ENCODE results near the gene TSEN34. TPM values are rescaled to one million over a fixed set of nuclear protein-coding genes. Genes with fewer than 3 reads are reported as not detected.
"Not testable (repeated sequence)": the region's sequence is repeated elsewhere in the genome, so short reads cannot be mapped to it uniquely, and the experiment has no call there.

The TSEN34 gene
- total RNA-seq, 1 donor from 2014 or later = 38.6 TPM

DNA sequence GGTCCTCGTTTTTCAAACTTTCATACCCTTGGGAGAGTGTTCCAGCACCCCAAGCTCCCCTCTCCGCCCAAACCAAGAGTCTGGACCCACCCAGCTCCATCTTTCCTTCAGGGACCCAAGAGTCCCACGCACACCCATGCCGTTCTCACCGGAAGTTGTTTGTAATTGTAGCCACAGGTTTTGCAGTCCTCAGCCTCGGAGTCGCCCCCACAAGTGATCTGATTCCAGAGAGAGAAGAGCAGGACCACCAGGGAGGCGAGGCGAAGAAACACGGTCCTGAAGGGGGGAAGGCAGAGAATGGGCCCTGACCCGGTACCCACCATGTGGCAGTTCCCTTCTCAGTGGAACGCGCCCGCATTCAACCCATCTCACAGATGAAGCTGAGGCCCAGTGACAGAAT lies 28.2 kb upstream of the TSEN34 start:
- H3K36me3 Mint-ChIP-seq (ENCODE audit: insufficient read depth) = peaks cover 12% of the 10 kb centered on the region
- peak overlapping the region; percentile 81 for H3K27ac Mint-ChIP-seq
- no peaks in the 10 kb centered on the region for H3K9me3 Mint-ChIP-seq (ENCODE audit: low read depth)
- H3K27me3 Mint-ChIP-seq = peaks cover 12% of the 10 kb centered on the region
- H3K4me3 Mint-ChIP-seq (ENCODE audit: low read depth) = peak overlapping the region; percentile 22
- H3K4me1 Mint-ChIP-seq (ENCODE audit: low read depth) = peaks cover 27% of the 10 kb centered on the region
- no peak for DNase-seq (ENCODE audit: low spot score, unreplicated experiment)
- TF ChIP-seq, protein P1, sequence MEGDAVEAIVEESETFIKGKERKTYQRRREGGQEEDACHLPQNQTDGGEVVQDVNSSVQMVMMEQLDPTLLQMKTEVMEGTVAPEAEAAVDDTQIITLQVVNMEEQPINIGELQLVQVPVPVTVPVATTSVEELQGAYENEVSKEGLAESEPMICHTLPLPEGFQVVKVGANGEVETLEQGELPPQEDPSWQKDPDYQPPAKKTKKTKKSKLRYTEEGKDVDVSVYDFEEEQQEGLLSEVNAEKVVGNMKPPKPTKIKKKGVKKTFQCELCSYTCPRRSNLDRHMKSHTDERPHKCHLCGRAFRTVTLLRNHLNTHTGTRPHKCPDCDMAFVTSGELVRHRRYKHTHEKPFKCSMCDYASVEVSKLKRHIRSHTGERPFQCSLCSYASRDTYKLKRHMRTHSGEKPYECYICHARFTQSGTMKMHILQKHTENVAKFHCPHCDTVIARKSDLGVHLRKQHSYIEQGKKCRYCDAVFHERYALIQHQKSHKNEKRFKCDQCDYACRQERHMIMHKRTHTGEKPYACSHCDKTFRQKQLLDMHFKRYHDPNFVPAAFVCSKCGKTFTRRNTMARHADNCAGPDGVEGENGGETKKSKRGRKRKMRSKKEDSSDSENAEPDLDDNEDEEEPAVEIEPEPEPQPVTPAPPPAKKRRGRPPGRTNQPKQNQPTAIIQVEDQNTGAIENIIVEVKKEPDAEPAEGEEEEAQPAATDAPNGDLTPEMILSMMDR (IDR thresholded peaks at IDR 0.05; ENCODE audit: unreplicated experiment) = no peak

DNA sequence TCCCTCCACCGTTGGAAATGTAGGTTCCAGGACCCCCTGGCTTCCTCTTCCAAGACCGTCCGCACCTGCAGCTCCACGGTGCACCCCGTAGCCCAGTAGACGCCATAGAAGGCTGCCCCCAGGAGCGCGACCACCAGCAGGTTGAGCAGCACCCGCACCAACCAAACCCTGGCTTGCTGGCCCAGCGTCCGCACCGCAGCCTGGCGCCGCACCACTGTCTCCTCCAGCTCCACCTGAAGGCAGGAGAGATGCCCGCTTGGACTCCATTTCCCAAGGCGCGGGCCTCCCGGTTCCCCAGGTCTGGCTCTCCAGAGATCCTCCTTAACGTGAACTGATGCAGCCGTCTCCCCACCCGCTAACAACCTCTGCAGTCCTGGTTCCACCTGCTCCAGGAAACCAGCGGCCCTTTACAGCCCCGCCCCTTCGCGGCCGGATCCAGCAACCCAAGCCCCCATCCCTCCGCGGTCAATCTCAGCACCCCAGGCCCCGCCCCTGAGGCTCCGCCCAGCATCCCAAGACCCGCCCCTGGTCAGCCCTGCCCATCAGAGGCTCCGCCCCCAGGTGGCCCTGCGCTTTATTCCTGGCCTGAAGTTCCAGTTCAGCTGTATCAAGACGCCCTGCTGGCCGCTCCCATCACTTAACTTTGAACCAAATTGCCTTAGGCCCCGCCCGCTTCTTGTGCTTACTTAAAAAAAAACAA lies 26.6 kb upstream of the TSEN34 start:
- TF ChIP-seq, protein P1 (IDR thresholded peaks at IDR 0.05; ENCODE audit: unreplicated experiment) = no peak
- DNase-seq (ENCODE audit: low spot score, unreplicated experiment) = peak; percentile 49
- Mint-ChIP-seq H3K27me3 (peaks cover 12% of the 10 kb centered on the region), H3K36me3 (ENCODE audit: insufficient read depth) (peaks cover 9% of the 10 kb centered on the region), H3K4me3 (ENCODE audit: low read depth) (no peak overlapping the region), H3K4me1 (ENCODE audit: low read depth) (peaks cover 21% of the 10 kb centered on the region), H3K27ac (peak overlapping the region; percentile 86), H3K9me3 (ENCODE audit: low read depth) (no peaks in the 10 kb centered on the region)

DNA sequence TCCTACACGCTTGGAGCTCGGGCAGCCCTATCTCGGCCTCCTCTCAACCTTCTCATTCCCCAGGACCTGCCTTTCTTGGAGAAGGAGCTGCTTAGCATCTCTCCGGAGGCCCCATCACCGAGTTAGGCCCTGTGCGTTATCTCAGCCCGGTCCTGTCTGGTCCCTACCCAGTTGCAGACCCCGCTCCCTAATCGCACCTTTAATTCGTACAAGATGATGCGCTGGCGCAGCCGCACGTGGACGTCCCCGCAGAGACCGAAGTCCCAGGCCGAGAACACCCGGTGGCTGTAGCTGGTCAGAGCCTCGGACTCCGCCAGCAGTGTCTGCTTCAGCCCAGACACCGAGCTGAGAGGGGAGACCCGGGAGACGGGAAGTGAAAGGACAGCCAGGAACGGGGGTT lies 25.9 kb upstream of the TSEN34 start:
- peaks cover 16% of the 10 kb centered on the region for H3K4me1 Mint-ChIP-seq (ENCODE audit: low read depth)
- no peak overlapping the region for H3K4me3 Mint-ChIP-seq (ENCODE audit: low read depth)
- peaks cover 12% of the 10 kb centered on the region for H3K27me3 Mint-ChIP-seq
- no peaks in the 10 kb centered on the region for H3K9me3 Mint-ChIP-seq (ENCODE audit: low read depth)
- TF ChIP-seq, protein P1 (IDR thresholded peaks at IDR 0.05; ENCODE audit: unreplicated experiment) = no peak
- peaks cover 12% of the 10 kb centered on the region for H3K36me3 Mint-ChIP-seq (ENCODE audit: insufficient read depth)
- no peak overlapping the region for H3K27ac Mint-ChIP-seq
- DNase-seq (ENCODE audit: low spot score, unreplicated experiment) = no peak

DNA sequence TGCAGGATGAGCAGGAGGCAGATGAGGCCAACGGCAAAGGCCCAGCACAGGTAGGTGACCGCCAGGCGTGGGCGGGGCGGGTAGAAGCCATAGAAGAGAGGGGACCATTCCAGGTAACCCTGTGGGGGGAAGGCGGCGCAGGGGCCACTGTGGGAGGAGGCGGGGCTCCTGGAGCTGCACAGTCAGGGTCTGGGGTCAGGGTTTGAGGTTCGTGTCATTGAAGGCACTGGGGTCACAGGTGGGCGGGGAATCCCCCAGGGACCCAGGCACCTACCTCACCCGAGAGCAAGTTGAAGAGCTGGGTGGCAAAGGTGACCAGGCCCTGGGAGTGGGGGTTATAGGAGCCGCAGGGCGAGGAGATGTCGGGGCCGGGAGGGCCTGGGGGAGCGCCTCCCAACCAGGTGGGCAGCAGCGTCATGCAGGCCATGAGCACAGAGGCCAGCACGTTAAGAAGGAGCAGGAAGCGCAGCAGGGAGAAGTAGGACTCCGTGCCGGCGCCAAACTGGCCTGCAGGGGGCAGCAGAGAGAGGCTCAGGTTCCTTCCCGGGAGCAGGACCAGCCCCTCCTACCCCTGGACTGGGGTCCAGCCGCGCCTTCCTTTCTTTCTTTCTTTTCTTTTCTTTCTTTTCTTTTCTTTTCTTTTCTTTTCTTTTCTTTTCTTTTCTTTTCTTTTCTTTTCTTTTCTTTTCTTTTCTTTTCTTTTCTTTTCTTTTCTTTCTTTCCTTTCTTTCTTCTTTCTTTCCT lies 22.8 kb upstream of the TSEN34 start:
- Mint-ChIP-seq H3K4me1 (ENCODE audit: low read depth) (peaks cover 11% of the 10 kb centered on the region), H3K27ac (peak overlapping the region; percentile 67), H3K9me3 (ENCODE audit: low read depth) (no peaks in the 10 kb centered on the region), H3K27me3 (peaks cover 6% of the 10 kb centered on the region), H3K36me3 (ENCODE audit: insufficient read depth) (peaks cover 10% of the 10 kb centered on the region), H3K4me3 (ENCODE audit: low read depth) (no peak overlapping the region)
- TF ChIP-seq, protein P1 (IDR thresholded peaks at IDR 0.05; ENCODE audit: unreplicated experiment) = peak; percentile 86
- DNase-seq (ENCODE audit: low spot score, unreplicated experiment) = peak; percentile 92

DNA sequence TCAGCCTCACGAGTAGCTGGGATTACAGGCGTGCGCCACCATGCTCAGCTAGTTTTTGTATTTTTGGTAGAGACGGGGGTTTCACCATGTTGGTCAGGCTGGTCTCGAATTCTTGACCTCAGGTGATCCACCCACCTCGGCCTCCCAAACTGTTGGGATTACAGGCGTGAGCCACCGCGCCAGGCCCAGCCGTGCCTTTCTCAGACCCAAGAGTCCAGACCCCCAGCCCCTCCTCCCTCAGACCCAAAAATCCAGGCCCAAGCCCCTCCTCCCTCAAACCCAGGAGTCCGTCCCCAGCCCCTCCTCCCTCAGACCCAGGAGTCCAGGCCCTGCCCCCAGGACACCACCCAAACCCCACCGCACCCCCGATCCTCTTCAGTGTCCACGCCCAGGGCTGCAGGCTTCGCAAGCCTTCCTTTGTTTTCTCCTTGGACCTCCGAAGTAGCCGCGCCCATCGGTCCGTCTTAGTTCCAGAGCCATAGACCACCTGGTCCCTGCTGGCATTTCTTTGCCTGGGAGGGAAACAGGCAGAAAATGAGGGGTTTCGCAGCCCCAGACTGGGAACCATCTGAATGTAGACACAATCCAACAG lies 21.9 kb upstream of the TSEN34 start:
- no peak for DNase-seq (ENCODE audit: low spot score, unreplicated experiment)
- Mint-ChIP-seq H3K36me3 (ENCODE audit: insufficient read depth) (peaks cover 10% of the 10 kb centered on the region), H3K9me3 (ENCODE audit: low read depth) (no peaks in the 10 kb centered on the region), H3K4me1 (ENCODE audit: low read depth) (peaks cover 11% of the 10 kb centered on the region), H3K27me3 (peaks cover 4% of the 10 kb centered on the region), H3K27ac (no peak overlapping the region), H3K4me3 (ENCODE audit: low read depth) (no peak overlapping the region)
- TF ChIP-seq, protein P1 (IDR thresholded peaks at IDR 0.05; ENCODE audit: unreplicated experiment) = no peak

DNA sequence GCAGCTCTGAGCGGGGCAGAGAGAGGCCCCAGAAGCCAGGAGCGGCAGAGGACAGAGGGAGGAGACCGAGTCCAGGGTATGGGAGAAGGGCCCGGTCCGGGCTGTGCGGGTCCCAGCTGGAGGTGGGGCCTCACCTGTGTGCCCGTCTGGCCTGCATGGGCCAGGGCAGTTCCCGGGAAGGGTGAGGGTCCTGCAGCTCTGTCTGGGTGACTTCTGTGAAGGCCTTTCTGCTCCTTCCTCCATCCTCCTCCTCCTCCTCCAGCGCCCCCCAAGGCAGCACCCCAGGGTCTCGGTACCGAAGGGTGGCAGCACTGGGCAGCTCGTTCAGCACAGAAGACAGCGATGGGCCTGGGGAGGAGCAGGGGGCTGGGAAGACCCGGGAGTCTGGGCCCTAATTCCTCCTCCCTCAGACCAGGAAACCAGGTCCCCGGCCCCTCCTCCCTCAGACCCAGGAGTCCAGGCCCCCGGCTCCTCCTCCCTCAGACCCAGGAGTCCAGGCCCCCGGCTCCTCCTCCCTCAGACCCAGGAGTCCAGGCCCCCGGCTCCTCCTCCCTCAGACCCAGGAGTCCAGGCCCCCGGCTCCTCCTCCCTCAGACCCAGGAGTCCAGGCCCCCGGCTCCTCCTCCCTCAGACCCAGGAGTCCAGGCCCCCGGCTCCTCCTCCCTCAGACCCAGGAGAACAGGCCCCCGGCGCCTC lies 19.2 kb upstream of the TSEN34 start:
- peak overlapping the region; percentile 73 for H3K27ac Mint-ChIP-seq
- peak overlapping the region; percentile 65 for H3K4me3 Mint-ChIP-seq (ENCODE audit: low read depth)
- not testable (repeated sequence) for H3K9me3 Mint-ChIP-seq (ENCODE audit: low read depth); H3K36me3 Mint-ChIP-seq (ENCODE audit: insufficient read depth); DNase-seq (ENCODE audit: low spot score, unreplicated experiment); H3K27me3 Mint-ChIP-seq
- peaks cover 11% of the 10 kb centered on the region for H3K4me1 Mint-ChIP-seq (ENCODE audit: low read depth)
